HG03135 (cell line): ENCODE measurements around the gene GSTA3.
"Not testable (repeated sequence)": the region's sequence is repeated elsewhere in the genome, so short reads cannot be mapped to it uniquely, and the experiment has no call there.

Source experiments
- ATAC-seq: cut with Tn5 transposase; IDR thresholded peaks from one replicate; pipeline ENCODE4 v1.9.1; 2021; ENCODE audit warnings: mild to moderate bottlenecking, moderate library complexity; ENCODE audit not compliant: unreplicated experiment

GSTA3 gene

GRCh38 chr6:52914516-52914915, 5.0 kb upstream of the GSTA3 start:
- ATAC-seq: no peak

GRCh38 chr6:52910091-52910490, 593 bp upstream of the GSTA3 start:
- ATAC-seq: no peak

GRCh38 chr6:52909131-52909530, 367 bp downstream of the GSTA3 start:
- ATAC-seq: no peak

GRCh38 chr6:52908526-52908925, 972 bp downstream of the GSTA3 start:
- ATAC-seq: no peak

GRCh38 chr6:52904562-52905279, 4.8 kb downstream of the GSTA3 start:
- ATAC-seq: no peak

- ATAC-seq: no peak
Observed at GRCh38 chr6:52900536-52900935, 9.0 kb downstream of the GSTA3 start.

- ATAC-seq: not testable (repeated sequence)
Observed at GRCh38 chr6:52895790-52896189, 13.7 kb downstream of the GSTA3 start.

- ATAC-seq: no peak
Observed at GRCh38 chr6:52894285-52894684, 15.2 kb downstream of the GSTA3 start.

GRCh38 chr6:52893803-52894202, 15.7 kb downstream of the GSTA3 start:
- ATAC-seq: no peak

GRCh38 chr6:52893221-52893620, 16.3 kb downstream of the GSTA3 start:
- no peak for ATAC-seq

GRCh38 chr6:52890018-52890417, 19.5 kb downstream of the GSTA3 start:
- no peak for ATAC-seq

- no peak for ATAC-seq
Observed at GRCh38 chr6:52887910-52888524, 21.5 kb downstream of the GSTA3 start.

GRCh38 chr6:52881996-52882841, 27.3 kb downstream of the GSTA3 start:
- peak; percentile 99 for ATAC-seq

GRCh38 chr6:52881662-52881995, 27.9 kb downstream of the GSTA3 start:
- no peak for ATAC-seq

GRCh38 chr6:52877786-52878185, 31.7 kb downstream of the GSTA3 start:
- no peak for ATAC-seq

GRCh38 chr6:52877168-52877567, 32.3 kb downstream of the GSTA3 start:
- no peak for ATAC-seq

- no peak for ATAC-seq
Observed at GRCh38 chr6:52876056-52876787, 33.3 kb downstream of the GSTA3 start.

GRCh38 chr6:52872031-52872430, 37.5 kb downstream of the GSTA3 start:
- ATAC-seq: no peak

- no peak for ATAC-seq
Observed at GRCh38 chr6:52871621-52872020, 37.9 kb downstream of the GSTA3 start.

- ATAC-seq: not testable (repeated sequence)
Observed at GRCh38 chr6:52870335-52871091, 39.0 kb downstream of the GSTA3 start.
